GM18951 (cell line): ENCODE measurements around the gene NLGN1.

Source experiments
- POLR2A ChIP-seq: IDR thresholded peaks from 4 replicates; pipeline ENCODE4 v1.6.1; 2011; ENCODE audit warnings: mild to moderate bottlenecking; ENCODE audit not compliant: insufficient read length, insufficient read depth; ENCODE audit errors: extremely low read depth
- in situ Hi-C: fragments of 300-500 bp; cut with MboI; formaldehyde crosslinking; loops from one replicate; pipeline ENCODE4 v1.12.0; 2022; ENCODE audit warnings: low sequenced_read_pairs, mixed read lengths, inconsistent platforms; ENCODE audit not compliant: unreplicated experiment

NLGN1 gene

DNA sequence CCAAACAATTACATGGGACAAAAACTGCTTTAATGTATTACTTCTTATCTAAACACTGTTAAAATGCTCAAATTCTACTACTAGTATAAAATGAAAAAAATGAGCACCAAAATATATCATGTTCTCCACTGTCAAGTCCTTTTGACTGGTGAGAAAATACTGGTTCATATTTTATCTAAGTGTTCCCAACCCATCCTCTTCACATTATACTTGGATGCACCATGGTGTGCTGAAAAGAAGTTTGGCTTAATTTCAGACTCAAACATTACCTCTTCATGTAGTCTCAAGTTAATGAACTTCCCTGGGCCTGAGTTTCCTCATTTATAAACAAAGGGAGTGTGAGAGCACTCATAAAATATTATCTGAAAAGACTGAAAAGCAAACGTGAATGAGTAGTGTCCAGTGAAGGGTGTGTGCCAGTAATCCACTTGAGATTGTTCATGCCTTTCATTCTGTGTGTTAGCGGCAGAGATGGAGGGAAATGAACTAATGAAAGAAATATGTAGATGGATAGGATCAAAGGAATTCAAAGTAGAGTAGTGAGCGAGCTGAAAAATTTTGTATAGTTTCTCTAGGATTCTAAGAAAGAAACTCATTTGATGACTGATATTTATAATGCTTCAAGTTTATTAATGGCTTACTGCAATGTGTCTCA lies 263.2 kb downstream of the NLGN1 start:
- TF ChIP-seq POLR2A, result no peak
- in situ Hi-C loops, result no loop called here

DNA sequence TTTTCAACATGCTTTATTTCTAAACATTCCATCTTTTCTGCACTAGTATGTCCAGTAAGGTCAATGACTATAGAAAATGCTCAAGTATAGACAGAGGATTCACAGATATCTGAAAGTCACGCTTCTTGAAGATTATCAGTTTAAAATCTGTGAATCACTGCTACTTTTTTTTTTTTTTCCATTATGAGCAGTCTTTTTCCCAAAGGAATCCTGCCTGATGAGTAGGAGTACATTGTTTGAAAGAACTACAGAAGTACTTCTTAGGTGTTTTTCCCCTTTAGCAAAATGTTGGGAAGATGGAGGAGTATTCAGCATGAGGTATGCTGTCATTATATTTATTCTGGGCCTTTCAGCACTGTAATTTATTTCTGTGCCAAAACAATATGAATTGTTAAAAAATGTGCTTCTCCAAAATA lies 266.2 kb downstream of the NLGN1 start:
- no peak for TF ChIP-seq POLR2A
- in situ Hi-C loops, result no loop called here

DNA sequence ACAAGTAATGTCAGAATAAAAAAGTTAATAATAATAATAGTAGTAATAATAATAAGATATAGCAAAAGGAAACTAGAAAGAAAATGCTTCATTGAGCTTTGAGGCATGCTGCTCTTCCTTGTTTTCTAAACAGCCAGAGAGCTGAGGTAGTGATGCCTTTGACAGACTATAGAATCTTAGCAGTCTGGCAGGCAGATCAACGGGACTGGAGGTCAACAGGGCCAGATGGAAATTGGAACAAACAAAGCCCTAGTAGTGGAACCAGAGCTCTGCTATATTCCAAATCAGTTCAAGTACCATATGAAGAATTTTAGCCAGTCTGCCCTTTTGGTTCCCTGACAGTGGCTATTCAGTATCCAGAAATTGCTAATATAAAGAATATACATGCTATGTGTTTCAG lies 278.6 kb downstream of the NLGN1 start:
- in situ Hi-C loops, result no loop called here
- no peak for TF ChIP-seq POLR2A

DNA sequence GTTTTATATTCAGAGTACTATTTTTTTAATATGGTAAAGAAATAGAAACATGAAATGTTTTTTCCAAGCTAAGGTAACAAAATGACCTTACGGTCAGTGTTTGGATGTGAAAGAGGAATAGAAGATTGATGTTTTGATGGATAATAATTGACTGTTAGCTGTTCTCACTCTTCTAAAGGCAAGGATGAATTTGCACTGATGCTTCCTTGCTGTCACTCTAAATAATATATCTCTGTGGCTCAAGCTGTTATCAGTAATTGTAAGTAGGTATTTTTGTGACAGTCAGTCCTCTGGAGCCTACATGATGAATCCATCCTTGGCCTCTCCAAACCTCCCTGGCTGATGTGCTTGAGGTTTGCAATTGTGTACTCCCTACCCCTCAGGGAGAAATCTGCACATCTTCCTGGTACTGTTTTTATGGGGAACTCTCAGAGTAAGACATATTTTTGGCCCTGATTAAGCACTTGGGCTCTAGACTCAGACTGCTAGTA lies 283.7 kb downstream of the NLGN1 start:
- no peak for TF ChIP-seq POLR2A
- in situ Hi-C loops, result no loop called here

DNA sequence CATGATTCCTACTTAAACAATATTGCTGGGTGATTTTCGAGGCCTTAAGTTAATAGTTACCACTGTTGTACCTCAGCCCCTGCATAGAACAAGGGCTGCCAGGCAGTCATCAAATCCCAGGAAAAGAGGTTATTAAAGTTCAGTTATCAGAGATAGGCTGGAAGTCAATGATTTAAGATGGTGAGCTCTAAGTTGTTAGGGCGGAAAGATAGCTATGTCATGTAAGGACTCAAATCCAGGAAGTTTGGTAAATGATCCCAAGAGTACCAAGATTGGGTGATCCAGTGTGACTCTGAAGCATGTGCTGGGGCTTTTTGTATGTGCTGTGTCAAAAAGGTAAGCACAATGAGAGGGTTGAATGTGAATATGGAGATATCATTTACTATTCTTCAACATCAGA lies 287.9 kb downstream of the NLGN1 start:
- in situ Hi-C loops, result no loop called here

DNA sequence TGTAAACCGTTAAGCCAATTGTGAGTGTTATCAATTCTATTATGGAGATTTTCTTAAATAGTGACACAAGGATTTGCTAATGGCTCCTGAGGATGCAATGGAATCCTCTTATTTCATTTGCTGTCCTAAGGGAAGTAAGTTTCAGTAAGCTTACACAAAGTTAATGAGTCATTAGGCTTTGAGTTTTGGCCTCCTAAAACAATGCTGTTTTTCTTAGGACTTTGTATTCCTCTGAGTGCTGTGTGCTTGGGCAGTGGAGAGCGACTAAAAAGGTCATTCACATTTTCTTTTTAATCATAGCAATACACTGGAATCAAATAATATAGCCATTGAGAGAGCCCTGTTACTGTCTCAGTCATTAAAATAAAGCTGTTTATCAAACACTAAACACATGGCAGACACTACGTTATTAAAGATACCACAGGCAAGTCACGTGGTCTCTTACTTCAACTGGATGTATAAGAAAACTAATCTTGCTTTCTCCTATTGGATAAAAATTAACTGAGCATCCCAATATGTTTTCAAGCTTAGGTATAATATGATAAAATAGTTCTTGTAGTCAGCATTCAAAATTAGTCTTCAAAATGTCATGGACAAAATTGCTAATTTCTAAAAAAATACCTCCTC lies 290.8 kb downstream of the NLGN1 start:
- in situ Hi-C loops, result no loop called here

More for the DNA sequence above, 287.9 kb downstream of the NLGN1 start:
- no peak for TF ChIP-seq POLR2A

DNA sequence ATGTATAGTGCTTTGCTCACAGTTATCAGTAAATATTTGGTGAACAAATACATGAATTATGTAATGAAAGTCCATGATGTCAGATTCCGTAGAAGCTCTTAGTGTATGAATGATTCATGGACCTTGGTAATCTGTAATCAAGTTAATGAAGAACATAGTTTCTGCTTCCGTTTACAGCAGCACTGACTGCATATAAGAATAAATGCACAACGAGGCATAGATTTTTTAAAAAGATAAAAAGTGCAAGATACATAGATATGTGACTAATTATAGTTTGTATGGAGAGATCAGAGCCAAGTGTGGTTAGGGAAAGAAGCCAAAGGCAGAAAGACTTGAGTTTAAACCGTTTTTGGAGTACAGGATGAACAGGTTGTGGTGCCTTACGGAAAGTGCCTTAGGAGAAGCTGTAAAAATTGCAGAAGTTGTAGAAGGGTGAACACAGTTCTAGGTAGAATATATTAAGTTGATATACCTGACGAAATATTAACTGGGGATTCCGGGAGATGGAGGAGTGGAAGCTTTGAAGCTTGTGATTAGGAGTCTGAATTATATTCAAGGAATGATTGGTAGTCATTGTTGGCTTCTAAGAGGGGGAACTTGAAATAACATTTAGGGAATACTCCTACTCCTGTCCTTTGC lies 293.1 kb downstream of the NLGN1 start:
- no peak for TF ChIP-seq POLR2A
- in situ Hi-C loops, result no loop called here

More for the DNA sequence above, 290.8 kb downstream of the NLGN1 start:
- TF ChIP-seq POLR2A, result no peak

DNA sequence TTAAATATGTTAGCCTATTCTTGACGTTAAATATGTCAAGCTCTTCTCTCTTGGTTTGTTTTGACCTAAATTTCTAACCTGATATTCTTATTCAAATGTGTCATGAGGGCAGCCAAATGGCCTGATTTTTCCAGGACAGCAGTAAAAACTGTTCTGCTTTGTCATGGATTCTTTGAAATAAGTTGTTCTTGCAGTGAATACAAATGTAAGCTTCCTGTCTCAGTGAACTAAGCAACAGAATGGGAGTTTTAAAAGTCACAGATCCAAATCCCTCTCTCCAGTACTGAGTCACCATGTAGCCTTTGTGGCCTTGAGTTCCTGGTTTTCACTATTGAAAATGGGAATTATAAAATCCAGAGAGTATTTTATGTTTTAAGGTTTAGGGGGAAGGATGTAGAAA lies 301.8 kb downstream of the NLGN1 start:
- no peak for TF ChIP-seq POLR2A
- in situ Hi-C loops, result no loop called here

DNA sequence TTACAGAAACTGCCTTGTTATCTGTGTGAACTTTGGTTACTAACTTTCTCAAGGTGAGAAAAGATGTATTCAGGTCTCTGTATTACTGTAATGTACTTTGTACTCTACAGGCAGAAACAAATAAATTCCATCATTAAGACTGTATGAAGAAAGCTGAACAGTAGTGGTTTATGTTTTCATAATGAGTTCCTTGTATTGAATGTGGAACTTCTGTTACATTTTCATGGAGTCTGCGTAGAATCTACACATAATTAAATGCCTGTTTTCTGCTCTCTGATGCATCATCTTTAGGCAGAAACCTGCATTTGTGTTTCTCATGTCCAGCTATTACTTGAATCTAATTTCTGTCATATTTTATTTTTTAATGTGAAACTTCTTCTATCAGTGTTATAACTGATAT lies 302.8 kb downstream of the NLGN1 start:
- in situ Hi-C loops, result no loop called here
- no peak for TF ChIP-seq POLR2A

DNA sequence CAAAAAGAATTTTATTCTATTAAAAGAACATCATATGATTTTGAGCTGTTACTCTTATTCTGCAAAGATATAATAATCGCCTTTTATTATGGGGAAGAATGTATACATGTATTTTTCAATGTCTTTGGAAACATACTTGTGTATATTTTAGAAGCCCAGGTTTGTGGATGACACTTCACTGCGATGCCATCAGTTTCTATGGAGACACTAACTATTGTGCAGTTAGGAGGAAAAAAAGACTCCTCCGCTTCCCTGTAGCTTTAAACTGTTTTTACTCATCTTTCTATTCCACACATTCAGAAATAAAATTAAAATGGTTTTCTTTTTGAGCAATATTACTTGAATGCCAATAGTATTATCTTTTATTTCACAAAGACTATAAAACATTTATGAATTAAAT lies 305.0 kb downstream of the NLGN1 start:
- in situ Hi-C loops, result no loop called here
- TF ChIP-seq POLR2A, result no peak

DNA sequence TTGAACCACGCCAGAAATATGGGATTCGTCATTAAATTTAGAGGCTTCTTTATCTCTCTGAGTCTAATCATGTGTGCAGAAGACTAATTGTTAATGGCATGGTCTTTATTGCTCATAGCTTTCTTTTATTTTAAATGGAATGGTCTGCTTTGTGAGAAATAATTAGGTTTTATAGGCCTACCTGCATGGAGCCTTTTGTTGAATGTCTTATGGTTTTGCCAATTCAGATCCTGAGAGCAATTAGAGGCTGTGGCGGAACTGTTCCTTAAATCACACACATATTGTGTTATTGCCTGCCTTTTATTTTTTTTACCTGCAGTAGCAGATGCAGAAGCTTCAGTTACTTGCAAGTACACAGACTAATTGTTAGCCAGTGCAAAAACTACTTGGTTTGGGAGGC lies 306.2 kb downstream of the NLGN1 start:
- in situ Hi-C loops, result no loop called here
- no peak for TF ChIP-seq POLR2A

DNA sequence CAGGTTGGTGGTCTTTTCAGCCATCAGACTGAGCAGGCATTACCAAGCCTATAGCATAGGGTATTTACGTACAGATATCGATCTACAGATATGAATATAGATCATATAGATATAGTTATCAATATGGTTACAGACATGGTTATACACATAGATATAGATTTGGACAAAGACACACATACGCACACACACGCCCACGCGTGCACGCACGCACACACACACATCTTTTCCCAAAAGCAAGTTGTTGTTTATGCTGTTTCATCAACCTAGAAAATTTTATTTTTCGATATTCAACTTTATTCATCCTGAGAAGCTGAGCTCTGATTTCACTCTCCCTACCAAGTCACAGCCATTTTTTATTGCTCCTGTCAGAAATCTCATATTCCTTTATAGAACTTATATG lies 309.1 kb downstream of the NLGN1 start:
- in situ Hi-C loops, result no loop called here
- no peak for TF ChIP-seq POLR2A

DNA sequence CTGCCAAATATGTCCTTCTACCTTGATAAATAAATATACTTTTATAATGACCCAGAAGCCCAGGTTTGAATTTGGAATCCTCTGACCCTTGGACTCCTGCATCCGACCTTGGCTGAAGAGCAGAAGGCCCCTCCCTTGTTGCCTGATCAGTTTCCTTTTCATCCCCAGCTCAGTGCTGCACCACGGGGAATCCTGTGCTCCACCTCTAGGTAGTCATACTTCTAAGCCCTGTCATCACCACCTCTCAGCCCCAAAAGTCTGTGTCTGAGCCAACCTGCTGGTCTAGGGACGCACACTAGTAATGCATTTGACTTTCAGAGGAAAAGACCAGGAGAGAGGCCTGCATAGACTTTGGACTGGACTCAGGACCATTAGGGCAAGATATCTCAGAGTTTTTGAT lies 310.6 kb downstream of the NLGN1 start:
- in situ Hi-C loops, result no loop called here
- no peak for TF ChIP-seq POLR2A

DNA sequence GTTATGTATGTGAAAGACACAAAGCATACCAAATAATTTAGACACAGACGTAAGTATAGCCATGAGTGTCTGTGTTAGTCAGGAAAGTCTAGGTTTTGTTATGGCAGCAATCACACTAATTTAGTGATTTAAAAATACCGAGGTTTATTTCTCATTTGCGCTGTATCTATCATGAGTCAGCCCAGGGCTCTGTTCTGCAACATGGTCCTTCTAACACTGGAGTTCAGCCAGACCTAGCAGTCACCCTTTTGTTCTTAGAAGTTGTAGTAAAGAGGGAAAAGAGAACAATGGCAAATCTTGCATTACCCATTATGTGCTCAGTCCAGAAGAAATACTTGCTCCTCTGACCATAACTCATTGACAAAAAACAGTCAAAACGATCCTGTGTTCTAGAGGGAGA lies 311.5 kb downstream of the NLGN1 start:
- in situ Hi-C loops, result no loop called here
- TF ChIP-seq POLR2A, result no peak
